GM23338 (cell line): ENCODE data around the gene TTC39B. TPM values are rescaled to one million over a fixed set of nuclear protein-coding genes. Genes with fewer than 3 reads are reported as not detected.

ENCODE experiments used
- ATAC-seq: fragments of 200-7000 bp; cut with Tn5 transposase; 3 replicates; pipeline ENCODE4 v1.9.1; 2020
- DNase-seq: peaks from one replicate; pipeline ENCODE4 v3.0.0-alpha.2; 2015; ENCODE audit warnings: low spot score
- H2AFZ ChIP-seq: fragments of 200-600 bp; sonication (generic); 2 replicates; pipeline ENCODE4 v1.8.0; 2016; ENCODE audit warnings: antibody characterized with exemption, mild to moderate bottlenecking, moderate library complexity
- H3F3A ChIP-seq: fragments of 200-600 bp; sonication (generic); replicated peaks from 2 replicates; pipeline ENCODE4 v1.8.0; 2017; ENCODE audit warnings: antibody characterized with exemption, mixed run types, low read depth
- H3K27ac ChIP-seq: fragments of 200-600 bp; sonication (generic); 2 replicates; pipeline ENCODE4 v1.6.1; 2016; ENCODE audit warnings: low read depth
- H3K27me3 ChIP-seq: fragments of 200-600 bp; sonication (generic); 2 replicates; pipeline ENCODE4 v1.8.0; 2016; ENCODE audit warnings: mild to moderate bottlenecking, mixed run types, moderate library complexity; ENCODE audit not compliant: insufficient read depth
- H3K36me3 ChIP-seq: fragments of 200-600 bp; sonication (generic); 2 replicates; pipeline ENCODE4 v1.8.0; 2016; ENCODE audit warnings: mild to moderate bottlenecking; ENCODE audit not compliant: insufficient read depth
- H3K4me1 ChIP-seq: fragments of 200-600 bp; sonication (generic); 2 replicates; pipeline ENCODE4 v1.8.0; 2016; ENCODE audit warnings: mild to moderate bottlenecking, moderate library complexity; ENCODE audit not compliant: insufficient read depth
- H3K4me2 ChIP-seq: fragments of 200-600 bp; sonication (generic); 2 replicates; pipeline ENCODE4 v1.7.1; 2017; ENCODE audit warnings: mixed run types
- H3K4me3 ChIP-seq: fragments of 200-600 bp; sonication (generic); 2 replicates; pipeline ENCODE4 v1.6.1; 2016; ENCODE audit warnings: mixed run types
- H3K79me2 ChIP-seq: fragments of 200-600 bp; sonication (generic); replicated peaks from 2 replicates; pipeline ENCODE4 v1.8.0; 2017; ENCODE audit warnings: mild to moderate bottlenecking; ENCODE audit not compliant: insufficient read depth
- H3K9me2 ChIP-seq: fragments of 200-600 bp; sonication (generic); 2 replicates; pipeline ENCODE4 v1.8.0; 2017; ENCODE audit not compliant: insufficient read depth
- H4K20me1 ChIP-seq: fragments of 200-600 bp; sonication (generic); replicated peaks from 2 replicates; pipeline ENCODE4 v1.8.0; 2017; ENCODE audit warnings: mild to moderate bottlenecking; ENCODE audit not compliant: insufficient read depth
- H3K27ac Mint-ChIP-seq: 2 replicates; pipeline ENCODE4 v1.8.0; 2020; ENCODE audit warnings: inconsistent platforms, mild to moderate bottlenecking, moderate library complexity, mixed read lengths
- H3K27me3 Mint-ChIP-seq: 3 replicates; pipeline ENCODE4 v1.8.0; 2022; ENCODE audit warnings: low read depth, mild to moderate bottlenecking, moderate library complexity, mixed read lengths, inconsistent platforms; ENCODE audit not compliant: insufficient read depth, poor library complexity
- H3K36me3 Mint-ChIP-seq: 3 replicates; pipeline ENCODE4 v1.8.0; 2021; ENCODE audit warnings: low read depth, mild to moderate bottlenecking, inconsistent platforms, moderate library complexity, mixed read lengths
- H3K4me1 Mint-ChIP-seq: 3 replicates; pipeline ENCODE4 v1.8.0; 2020; ENCODE audit warnings: mild to moderate bottlenecking, inconsistent platforms, mixed read lengths
- H3K4me3 Mint-ChIP-seq: 3 replicates; pipeline ENCODE4 v1.8.0; 2021; ENCODE audit warnings: moderate library complexity, mild to moderate bottlenecking, inconsistent platforms, mixed read lengths
- H3K9me3 Mint-ChIP-seq: 3 replicates; pipeline ENCODE4 v1.8.0; 2020; ENCODE audit warnings: moderate library complexity, mild to moderate bottlenecking, inconsistent platforms, mixed read lengths
- ETS1 ChIP-seq: IDR thresholded peaks from 2 replicates; pipeline ENCODE4 v1.6.1; 2016; ENCODE audit warnings: antibody characterized with exemption
- EZH2phosphoT487 ChIP-seq: fragments of 200-600 bp; sonication (generic); IDR thresholded peaks from one replicate; pipeline ENCODE4 v1.8.1; 2018; ENCODE audit warnings: antibody characterized with exemption; ENCODE audit not compliant: unreplicated experiment
- NANOG ChIP-seq: IDR thresholded peaks from 2 replicates; pipeline ENCODE4 v1.6.1; 2016; ENCODE audit warnings: antibody characterized with exemption, borderline replicate concordance
- POLR2AphosphoS5 ChIP-seq: IDR thresholded peaks from 2 replicates; pipeline ENCODE4 v1.6.1; 2016; ENCODE audit warnings: antibody characterized with exemption, low read depth
- REST ChIP-seq: IDR thresholded peaks from one replicate; pipeline ENCODE4 v1.6.1; 2018; ENCODE audit warnings: antibody characterized with exemption; ENCODE audit not compliant: unreplicated experiment
- STAT1 ChIP-seq: IDR thresholded peaks from one replicate; pipeline ENCODE4 v1.6.1; 2016; ENCODE audit warnings: antibody characterized with exemption; ENCODE audit not compliant: unreplicated experiment
- ZNF114 ChIP-seq: fragments of 250-450 bp; sonication (Bioruptor Pico); IDR thresholded peaks from 2 replicates; pipeline ENCODE4 v1.5.0; 2020; ENCODE audit warnings: mild to moderate bottlenecking, moderate library complexity
- ZNF462 ChIP-seq: fragments of 250-450 bp; sonication (Bioruptor Pico); IDR thresholded peaks from 2 replicates; pipeline ENCODE4 v1.5.0; 2020; ENCODE audit warnings: mild to moderate bottlenecking, moderate library complexity
- polyA plus RNA-seq: library from polyadenylated mRNA; unstranded; fragments of >200 nt; fragmentation: Nextera tagmentation; extraction: Ambion mirVana; gene quantifications from 2 replicates; pipeline ENCODE4 v1.2.1, GENCODE V29; 2016
- total RNA-seq: library from RNA; depleted of rRNA; stranded (reverse); fragments of >200 nt; shearing (Covaris generic); gene quantifications from 2 replicates; pipeline ENCODE4 v1.2.3, GENCODE V29; 2014

The TTC39B gene
- total and polyA plus RNA-seq, 2 experiments from 2014 or later, result 2.8 to 11.1 TPM

GRCh38 chr9:15156241-15156640 is 150.8 kb downstream of the TTC39B start (continued):
- TF ChIP-seq ZNF462 (CRISPR knock-in tag) (no peak), ETS1 (no peak), EZH2phosphoT487 (no peak)

GRCh38 chr9:15155826-15156225 is 151.2 kb downstream of the TTC39B start:
- Histone ChIP-seq H3K4me3 (no peak overlapping the region), H3K36me3 (no peaks in the 10 kb centered on the region), H3K4me2 (no peak overlapping the region), H2AFZ (peak overlapping the region; percentile 81; the same call in 1 of the 2 replicates), H3F3A (no peaks in the 10 kb centered on the region), H3K4me1 (peaks cover 5% of the 10 kb centered on the region), H3K27me3 (no peaks in the 10 kb centered on the region), H3K79me2 (no peaks in the 10 kb centered on the region), H3K9me2 (peaks cover 9% of the 10 kb centered on the region; the same call in 1 of the 2 replicates), H4K20me1 (no peaks in the 10 kb centered on the region), H3K27ac (no peak overlapping the region)
- H3K4me1 Mint-ChIP-seq, result peaks cover 10% of the 10 kb centered on the region
- no peak for ATAC-seq
- H3K27me3 Mint-ChIP-seq, result peaks cover 3% of the 10 kb centered on the region
- no peak overlapping the region for H3K4me3 Mint-ChIP-seq
- H3K36me3 Mint-ChIP-seq, result no peaks in the 10 kb centered on the region; the same call in 2 of the 3 replicates
- H3K27ac Mint-ChIP-seq, result no peak overlapping the region
- H3K9me3 Mint-ChIP-seq, result peaks cover 4% of the 10 kb centered on the region; the same call in 1 of the 3 replicates
- no peak for DNase-seq
- TF ChIP-seq NANOG, result no peak
- no peak for TF ChIP-seq STAT1
- TF ChIP-seq REST, result no peak
- no peak for TF ChIP-seq ZNF114 (CRISPR knock-in tag)
- no peak for TF ChIP-seq POLR2AphosphoS5
